ENCODE results near the gene MPHOSPH9.

GRCh38 chr12:123121670-123122069 lies 111.3 kb downstream of the MPHOSPH9 start:
- TF ChIP-seq RAD21 (IDR thresholded peaks at IDR 0.05; ENCODE audit: low read depth) (no peak), EP300 (IDR thresholded peaks at IDR 0.05; ENCODE audit: borderline replicate concordance) (no peak), CEBPB (IDR thresholded peaks at IDR 0.05) (no peak), MAX (IDR thresholded peaks at IDR 0.05) (no peak), ZBTB7A (IDR thresholded peaks at IDR 0.05; ENCODE audit: low read depth) (no peak), YY1 (IDR thresholded peaks at IDR 0.05; ENCODE audit: low read depth) (no peak), CREB1 (IDR thresholded peaks at IDR 0.05; ENCODE audit: low read depth) (no peak), TAF1 (IDR thresholded peaks at IDR 0.05; ENCODE audit: low read depth) (no peak), EGR1 (IDR thresholded peaks at IDR 0.05) (no peak), NFIC (IDR thresholded peaks at IDR 0.05) (no peak)
